Measurements from ENCODE around the gene PCK1. TPM values are rescaled to one million over a fixed set of nuclear protein-coding genes. Genes with fewer than 3 reads are reported as not detected.
A peak's percentile ranks its signal among the peaks of the same experiment; 100 is the strongest.

The PCK1 gene
- total and polyA plus RNA-seq, 2 of the 13 experiments (the other 11 are each of a cell fraction or from before 2014, with no cell fraction given), result 6.5 to 12.6 TPM

- TF ChIP-seq SRF (IDR thresholded peaks at IDR 0.05; ENCODE audit: low read depth, low read length), result no peak
- peak; percentile 62; the same call in 1 of the 2 replicates for TF ChIP-seq ZNF678 (CRISPR knock-in tag; IDR thresholded peaks at IDR 0.05)
- TF ChIP-seq ZNF501 (CRISPR knock-in tag; IDR thresholded peaks at IDR 0.05), result peak; percentile 62; the same call in 1 of the 2 replicates
- peak; percentile 94 for TF ChIP-seq PAXIP1 (CRISPR knock-in tag; conservative IDR thresholded peaks at IDR 0.05)
- TF ChIP-seq ZNF350 (CRISPR knock-in tag; IDR thresholded peaks at IDR 0.05; ENCODE audit: borderline replicate concordance, low read depth), result 0 out of 2 replicates have a peak, but pooled peaks have one; percentile 37
- TF ChIP-seq ZNF660 (CRISPR knock-in tag; IDR thresholded peaks at IDR 0.05; ENCODE audit: borderline replicate concordance, low read depth), result no peak
- TF ChIP-seq ZNF33A (CRISPR knock-in tag; IDR thresholded peaks at IDR 0.05; ENCODE audit: borderline replicate concordance), result 0 out of 2 replicates have a peak, but pooled peaks have one; percentile 10
- TF ChIP-seq ZBTB2 (CRISPR knock-in tag; IDR thresholded peaks at IDR 0.05; ENCODE audit: low read depth), result no peak
- peak; percentile 47 for TF ChIP-seq ZNF292 (CRISPR knock-in tag; IDR thresholded peaks at IDR 0.05; ENCODE audit: borderline replicate concordance, low read depth)
- TF ChIP-seq ZBTB7B (CRISPR knock-in tag; IDR thresholded peaks at IDR 0.05), result peak; percentile 90
- TF ChIP-seq THAP11 (CRISPR knock-in tag; IDR thresholded peaks at IDR 0.05), result 0 out of 2 replicates have a peak, but pooled peaks have one; percentile 19
- TF ChIP-seq ARHGAP35 (CRISPR knock-in tag; IDR thresholded peaks at IDR 0.05; ENCODE audit: borderline replicate concordance), result peak; percentile 51; the same call in 1 of the 2 replicates
- TF ChIP-seq, protein P1, sequence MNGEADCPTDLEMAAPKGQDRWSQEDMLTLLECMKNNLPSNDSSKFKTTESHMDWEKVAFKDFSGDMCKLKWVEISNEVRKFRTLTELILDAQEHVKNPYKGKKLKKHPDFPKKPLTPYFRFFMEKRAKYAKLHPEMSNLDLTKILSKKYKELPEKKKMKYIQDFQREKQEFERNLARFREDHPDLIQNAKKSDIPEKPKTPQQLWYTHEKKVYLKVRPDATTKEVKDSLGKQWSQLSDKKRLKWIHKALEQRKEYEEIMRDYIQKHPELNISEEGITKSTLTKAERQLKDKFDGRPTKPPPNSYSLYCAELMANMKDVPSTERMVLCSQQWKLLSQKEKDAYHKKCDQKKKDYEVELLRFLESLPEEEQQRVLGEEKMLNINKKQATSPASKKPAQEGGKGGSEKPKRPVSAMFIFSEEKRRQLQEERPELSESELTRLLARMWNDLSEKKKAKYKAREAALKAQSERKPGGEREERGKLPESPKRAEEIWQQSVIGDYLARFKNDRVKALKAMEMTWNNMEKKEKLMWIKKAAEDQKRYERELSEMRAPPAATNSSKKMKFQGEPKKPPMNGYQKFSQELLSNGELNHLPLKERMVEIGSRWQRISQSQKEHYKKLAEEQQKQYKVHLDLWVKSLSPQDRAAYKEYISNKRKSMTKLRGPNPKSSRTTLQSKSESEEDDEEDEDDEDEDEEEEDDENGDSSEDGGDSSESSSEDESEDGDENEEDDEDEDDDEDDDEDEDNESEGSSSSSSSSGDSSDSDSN (CRISPR knock-in tag; IDR thresholded peaks at IDR 0.05), result 0 out of 2 replicates have a peak, but pooled peaks have one; percentile 23
- TF ChIP-seq NCOA1 (CRISPR knock-in tag; IDR thresholded peaks at IDR 0.05), result 0 out of 2 replicates have a peak, but pooled peaks have one; percentile 35
- TF ChIP-seq TEAD3 (CRISPR knock-in tag; optimal IDR thresholded peaks at IDR 0.05; ENCODE audit: borderline replicate concordance), result peak; percentile 63
- TF ChIP-seq ZNF567 (CRISPR knock-in tag; IDR thresholded peaks at IDR 0.05; ENCODE audit: borderline replicate concordance), result no peak
- peak; percentile 54; the same call in 1 of the 2 replicates for TF ChIP-seq GMEB1 (CRISPR knock-in tag; IDR thresholded peaks at IDR 0.05; ENCODE audit: borderline replicate concordance)
- peak; percentile 48; the same call in 1 of the 2 replicates for TF ChIP-seq NR2C2 (CRISPR knock-in tag; IDR thresholded peaks at IDR 0.05; ENCODE audit: borderline replicate concordance)
- TF ChIP-seq ELF1 (CRISPR knock-in tag; IDR thresholded peaks at IDR 0.05), result 0 out of 2 replicates have a peak, but pooled peaks have one; percentile 36
These were observed 31.6 kb downstream of the PCK1 start (continued) for GRCh38 chr20:57592263-57593092.
